Glomerular visceral epithelial cell (primary cell): ENCODE results near the gene CFAP43.
A peak's percentile ranks its signal among the peaks of the same experiment; 100 is the strongest.

Experiments used
- DNase-seq: peaks from one replicate; pipeline ENCODE4 v3.0.0-alpha.2; 2016; ENCODE audit errors: extremely low spot score

Gene CFAP43

DNA sequence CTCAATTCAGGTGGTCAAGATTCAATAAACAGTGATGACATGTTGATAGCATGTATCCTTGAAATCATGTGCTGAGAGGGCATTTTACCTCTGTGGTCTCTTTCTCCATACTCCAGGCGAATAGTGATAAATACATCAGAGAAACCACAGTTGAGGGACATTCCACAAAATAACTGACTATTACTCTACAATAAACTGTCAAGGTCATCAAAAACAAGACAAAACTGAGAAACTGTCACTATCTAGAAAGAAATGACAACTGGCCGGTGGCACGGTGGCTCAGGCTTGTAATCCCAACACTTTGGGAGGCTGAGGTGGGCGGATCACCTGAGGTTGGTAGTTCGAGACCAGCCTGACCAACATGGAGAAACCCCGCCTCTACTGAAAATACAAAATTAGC, 94.0 kb downstream of the CFAP43 start:
- DNase-seq = no peak

DNA sequence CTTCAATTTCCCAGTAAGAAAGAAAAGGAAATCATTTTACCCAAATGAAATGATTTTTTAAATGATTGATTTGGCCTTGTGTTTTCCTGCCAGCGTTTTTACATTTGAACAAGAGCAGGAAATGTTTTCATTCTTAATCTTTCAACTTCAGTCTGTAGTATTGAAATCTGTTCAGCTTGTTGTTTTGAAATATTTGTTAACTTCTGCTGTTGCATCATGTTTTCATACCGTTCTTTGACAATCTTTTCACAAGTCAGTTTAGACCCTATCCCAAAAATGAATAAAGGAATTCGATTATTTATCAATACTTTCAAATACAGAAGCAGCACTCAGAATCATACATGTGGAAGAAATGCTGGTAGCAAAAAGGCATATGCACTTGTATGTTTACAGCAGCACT, 102.1 kb downstream of the CFAP43 start:
- no peak for DNase-seq

DNA sequence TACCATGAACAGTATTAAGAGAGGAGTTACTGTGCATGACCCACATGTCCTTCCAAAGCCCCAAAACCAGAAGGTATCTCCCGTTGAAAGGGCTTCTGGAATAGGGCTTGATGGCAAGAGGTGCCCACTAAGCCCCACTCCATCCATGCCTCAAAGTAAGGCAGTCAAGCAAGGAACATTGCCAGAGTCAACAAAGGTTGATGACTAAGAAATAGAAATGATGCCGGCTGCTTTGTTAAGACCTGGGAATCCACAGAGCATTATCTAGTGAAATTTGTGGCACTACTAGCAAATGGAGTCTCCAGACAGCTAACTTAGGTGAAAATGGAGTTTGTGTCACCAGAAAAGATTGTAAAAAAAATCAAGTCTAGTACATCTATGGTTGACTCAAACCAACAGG, 104.0 kb downstream of the CFAP43 start:
- DNase-seq = no peak

DNA sequence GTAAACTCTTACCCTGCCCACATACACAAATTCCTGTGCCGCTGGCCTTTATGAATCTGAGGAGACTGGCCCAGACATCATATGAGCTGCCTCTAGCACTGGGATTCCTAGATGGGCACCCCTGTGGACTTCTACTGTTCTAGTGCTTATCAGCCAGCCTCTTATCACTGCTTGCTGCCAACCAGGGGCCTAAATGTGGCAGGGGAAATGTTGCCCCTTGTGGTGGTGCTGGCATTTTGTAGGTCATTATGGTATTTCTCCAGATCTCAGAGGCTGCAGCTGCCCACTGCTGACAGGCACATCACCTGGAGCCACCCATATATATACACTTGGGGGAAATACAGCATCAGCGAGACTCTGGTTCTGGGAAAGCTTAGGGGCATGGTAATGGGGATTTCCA, 104.8 kb downstream of the CFAP43 start:
- peak; percentile 31 for DNase-seq

DNA sequence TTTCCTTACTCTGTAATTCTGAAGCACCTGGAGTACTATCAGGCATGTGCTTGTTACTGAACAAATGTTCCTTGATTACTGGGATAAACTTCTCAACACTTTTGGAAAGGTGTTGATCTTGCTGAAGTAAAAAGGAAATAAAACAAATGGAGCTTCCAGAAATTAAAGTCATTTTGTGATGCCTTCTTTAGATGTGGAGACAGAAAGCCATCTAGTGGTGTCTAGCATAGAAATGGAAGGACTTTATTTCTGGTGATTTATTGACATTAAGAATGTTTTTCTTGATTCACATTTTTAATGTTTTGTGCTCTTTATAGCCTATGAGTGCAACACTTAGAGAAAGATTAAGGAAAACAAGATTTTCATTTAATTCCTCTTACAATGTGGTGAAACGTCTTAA, 108.8 kb downstream of the CFAP43 start:
- DNase-seq = no peak

DNA sequence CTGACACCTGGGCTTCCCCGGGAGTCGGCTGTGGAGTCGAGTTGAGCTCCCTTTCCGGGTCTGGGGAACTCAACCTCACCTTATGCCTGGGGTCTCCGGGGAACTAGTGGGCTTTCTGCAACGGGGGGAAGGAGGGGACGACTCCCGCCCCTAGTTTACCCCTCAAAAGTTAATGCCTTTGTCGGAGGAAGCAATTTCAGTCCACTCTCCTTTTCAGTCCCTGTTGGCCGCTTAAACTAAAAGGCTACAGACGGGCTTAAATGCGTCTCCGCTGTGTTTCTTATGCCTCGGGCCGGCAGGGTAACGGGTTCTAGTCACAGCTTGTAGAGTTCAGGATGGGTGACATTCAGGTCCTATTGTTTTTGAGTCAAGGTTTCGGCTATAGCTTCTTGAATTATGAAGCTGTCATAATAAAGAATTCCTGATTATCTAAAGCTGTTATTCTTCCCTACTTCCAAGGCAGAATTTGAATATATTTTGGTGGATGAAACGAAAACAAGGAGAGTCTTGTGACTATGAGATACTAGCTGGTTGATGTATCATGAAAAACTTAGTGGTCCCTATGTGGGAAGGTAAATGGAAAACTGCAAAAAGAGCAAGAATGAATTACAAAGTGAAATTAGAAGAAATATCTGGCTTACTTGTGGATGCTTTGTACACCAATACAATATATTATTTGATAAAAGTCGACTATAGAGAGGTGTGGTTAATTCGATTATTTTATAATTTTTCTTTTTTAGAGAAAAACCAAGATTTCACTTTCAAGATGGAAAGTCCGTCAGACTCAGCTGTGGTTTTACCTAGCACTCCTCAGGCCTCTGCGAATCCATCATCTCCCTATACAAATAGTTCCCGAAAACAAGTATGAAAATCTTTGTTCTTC, 109.7 kb downstream of the CFAP43 start:
- no peak for DNase-seq

DNA sequence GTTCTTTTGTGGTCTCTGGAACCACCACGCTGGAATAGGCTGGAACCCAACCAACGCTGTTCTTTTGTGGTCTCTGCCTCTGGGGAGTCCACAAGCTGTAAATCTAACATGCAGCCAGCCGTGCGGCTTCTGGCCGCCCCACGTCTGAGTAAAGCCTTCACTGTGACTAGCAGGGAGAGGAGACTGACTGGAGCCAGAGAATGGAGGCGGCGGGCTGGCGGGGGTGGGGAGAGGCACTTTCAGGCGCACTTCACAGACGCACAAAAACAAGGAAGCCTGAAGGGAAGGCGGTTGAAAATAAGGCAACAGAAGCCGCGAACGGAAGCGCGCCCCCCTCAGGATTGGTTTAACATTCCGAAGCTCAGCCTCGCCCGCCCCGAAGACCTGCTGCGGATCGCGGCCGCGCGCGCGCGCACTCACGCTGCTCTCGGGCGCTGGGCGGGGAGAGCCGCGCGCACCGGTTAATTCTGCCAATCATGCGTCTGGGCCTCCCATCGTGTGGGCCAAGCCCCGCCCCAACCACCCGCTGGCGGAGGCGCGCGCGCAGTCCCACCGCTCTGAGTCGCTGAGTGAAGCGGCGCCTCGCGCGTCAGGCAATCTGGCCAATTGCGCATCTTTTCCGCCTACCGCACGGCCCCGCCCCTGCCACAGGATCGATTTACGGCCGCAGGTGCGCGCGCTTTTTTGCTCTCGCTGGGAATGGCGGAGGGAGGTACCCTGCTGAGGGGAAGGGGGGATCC, 110.5 kb downstream of the CFAP43 start, which contains the start of gene SFR1:
SFR1 (plus strand) TSS at position 687 of the 740 bp plus-strand sequence; CDS start at position 700, 13 bp downstream.
- DNase-seq = peak; percentile 99

DNA sequence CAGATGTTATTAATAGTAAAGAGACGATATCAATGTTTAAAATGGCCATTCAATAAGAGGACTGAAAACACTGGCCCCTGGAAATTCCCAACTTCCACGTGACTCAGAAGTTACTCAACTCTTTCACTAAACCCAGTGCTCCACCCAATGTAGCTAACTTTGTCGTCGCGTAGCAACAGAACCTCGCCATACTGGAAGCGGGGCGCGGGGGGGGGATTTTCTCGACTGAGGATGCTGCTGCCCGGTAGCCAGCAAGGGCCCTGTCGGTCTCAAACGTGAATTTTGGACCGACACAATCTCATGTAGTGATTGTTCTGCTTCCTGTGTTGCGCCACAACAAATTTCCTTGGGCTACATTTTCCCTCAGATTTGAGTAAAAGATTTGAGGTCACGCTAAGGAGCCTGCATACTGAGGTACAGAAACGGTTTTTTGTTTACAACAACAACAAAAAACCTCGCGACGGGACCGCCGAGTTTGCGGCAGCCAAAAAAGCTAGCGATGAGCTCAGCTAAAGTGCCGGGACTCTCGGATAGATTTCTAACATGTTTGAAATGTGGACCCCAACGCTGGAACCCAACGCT, 111.2 kb downstream of the CFAP43 start:
- peak; percentile 95 for DNase-seq

DNA sequence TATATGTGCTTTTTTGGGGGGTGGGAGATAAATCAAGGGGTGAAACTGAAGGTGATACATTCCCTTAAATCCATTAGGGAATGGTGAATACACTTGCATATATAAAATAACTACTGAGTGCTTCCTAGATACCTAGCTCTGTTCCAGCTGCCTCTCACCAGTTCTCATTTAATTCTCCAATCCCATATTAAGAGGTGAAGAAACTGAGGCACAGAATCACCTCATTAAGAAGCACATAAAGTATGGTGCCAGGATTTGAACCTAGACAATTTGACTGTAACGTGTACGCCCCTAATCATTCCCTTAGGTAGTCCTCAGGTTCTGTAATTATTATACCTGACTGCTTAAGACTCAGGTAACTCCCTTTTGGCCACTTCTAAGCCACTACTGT, 111.7 kb downstream of the CFAP43 start:
- no peak for DNase-seq

DNA sequence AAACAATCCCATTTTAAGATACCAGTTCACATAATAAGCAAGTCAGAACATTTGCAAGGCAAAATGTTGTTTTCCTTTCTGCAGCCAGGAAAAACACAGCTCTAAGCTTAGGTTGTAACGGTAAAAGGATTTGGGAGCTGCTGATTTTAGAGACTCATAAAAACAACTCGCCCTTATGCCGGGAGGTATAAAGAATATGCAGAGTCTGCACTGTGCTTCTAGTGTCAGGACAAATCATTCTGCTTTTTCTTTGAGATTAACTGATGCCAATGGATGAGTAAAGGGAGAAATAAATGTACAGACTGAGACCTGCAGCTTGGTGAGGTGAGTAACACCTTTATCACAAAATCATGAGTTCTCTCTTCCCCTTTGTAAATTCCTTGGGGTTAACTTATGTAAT, 112.2 kb downstream of the CFAP43 start:
- no peak for DNase-seq

DNA sequence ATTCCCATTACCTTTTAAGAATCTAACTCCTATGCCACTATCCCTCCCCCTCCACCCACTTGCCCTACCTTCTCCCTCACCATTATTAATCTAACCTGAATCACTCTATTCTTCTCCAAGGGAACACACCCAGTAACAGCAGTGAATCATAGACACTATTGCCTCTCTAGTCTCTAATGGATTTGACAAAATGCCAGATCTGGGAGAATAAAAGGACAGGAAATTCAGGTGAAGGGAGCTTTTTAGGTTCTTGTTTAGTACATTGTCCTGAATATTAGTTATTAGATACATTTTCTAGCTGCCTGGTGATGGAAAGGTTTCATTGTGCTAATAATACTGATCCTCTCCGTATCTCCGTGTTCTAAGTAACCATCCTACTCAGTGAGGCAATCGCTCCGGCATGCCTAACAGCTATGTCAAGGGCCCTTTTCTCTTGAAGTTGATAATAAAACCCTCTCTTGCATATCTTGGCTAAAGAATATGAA, 114.3 kb downstream of the CFAP43 start:
- DNase-seq = peak; percentile 66

DNA sequence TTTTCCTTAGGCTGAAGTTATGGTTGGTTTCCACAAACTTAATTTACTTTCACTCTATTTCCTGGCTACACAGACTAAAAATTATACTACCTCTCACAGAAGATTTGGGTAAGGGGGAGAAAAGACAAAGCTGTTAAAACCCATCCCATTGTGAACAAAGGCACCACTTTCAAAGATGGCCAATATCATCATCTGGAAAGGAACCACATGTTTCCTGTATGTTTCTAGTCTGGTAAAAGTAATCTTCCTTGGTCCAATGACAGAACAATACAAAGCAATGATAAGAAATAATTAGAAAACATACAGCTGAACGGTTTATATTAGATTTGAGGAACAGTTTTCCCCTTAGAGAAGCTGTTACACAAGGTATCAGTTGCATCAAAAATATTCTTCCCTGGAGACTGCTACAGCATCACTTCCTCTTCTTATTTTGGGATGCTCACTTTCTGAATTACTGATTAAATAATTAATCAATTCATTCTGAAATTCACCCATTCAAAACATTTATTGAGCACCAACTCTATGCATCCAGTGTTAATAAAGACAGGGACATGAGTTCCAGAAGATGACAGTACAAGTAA, 118.7 kb downstream of the CFAP43 start:
- no peak for DNase-seq

DNA sequence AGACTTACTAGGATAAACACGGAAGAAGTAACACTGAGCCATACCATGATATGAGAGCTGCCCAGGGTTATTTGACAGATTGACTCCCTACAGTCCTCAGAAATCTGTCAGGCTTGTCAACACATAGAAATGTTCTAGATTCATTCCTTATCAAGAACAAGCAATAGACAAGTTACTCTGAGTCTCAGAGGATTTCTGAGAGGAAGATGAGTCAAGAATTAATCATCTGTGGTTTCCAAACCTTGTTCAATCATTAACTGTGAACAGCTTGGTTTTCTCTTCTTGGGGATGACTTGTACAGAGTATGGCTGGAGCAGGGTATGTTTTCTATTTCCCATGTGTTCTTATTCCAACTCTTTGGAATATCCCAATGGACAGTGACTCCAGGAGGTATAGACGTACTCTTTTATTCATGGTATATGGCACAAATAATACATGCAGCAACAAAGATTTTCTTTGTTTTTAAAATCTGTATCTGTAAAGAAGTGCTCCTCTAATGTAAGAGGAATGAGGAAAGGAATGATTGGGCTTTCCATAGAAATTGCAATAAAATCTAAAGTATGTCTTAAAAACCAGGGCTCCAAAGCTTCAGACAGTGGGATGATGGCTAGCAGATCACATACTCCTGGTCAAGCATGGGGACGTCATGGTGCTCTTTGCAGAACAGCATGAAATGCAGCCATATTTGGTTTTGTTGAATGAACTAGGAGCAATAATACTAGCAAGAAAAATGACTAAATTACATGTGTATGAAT, 122.1 kb downstream of the CFAP43 start:
- DNase-seq = peak; percentile 87

DNA sequence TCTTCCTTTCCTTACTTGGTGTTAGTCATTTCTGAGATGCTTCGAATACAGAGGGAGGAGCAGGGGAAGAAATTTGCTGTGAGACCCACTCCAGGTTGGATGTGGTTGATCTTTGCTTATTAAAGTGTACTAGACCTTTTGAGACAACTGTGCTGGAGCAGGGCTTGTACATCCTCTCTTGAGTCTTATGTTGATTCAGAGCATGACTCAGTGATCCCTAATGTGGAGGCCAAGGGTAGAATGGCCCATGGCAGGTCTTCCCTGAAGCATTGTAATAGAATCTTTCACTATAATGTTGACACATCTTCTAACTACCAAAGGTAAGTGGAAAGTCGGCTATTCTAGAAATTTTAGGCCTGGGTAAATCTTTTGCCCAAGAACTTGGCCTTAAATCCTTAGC, 127.2 kb downstream of the CFAP43 start:
- DNase-seq = no peak

DNA sequence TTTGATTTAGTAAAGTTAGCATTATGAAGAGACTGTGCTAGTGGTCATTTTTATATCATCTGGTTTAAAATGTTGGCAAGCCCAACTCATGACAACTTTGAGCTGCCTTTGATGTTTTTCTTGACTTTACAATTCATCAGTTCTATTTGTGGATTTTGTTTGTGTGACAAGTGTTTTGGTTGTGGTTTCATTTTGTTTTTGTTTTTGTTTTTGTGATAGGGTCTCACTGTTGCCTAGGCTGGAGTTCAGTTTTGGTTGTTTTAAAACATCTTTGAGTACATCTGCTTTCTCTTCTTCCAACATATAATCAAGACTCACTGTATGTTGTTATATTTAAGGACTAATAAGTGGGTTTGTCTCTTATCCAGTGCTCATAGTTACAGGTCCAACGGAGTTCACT, 127.7 kb downstream of the CFAP43 start:
- no peak for DNase-seq

DNA sequence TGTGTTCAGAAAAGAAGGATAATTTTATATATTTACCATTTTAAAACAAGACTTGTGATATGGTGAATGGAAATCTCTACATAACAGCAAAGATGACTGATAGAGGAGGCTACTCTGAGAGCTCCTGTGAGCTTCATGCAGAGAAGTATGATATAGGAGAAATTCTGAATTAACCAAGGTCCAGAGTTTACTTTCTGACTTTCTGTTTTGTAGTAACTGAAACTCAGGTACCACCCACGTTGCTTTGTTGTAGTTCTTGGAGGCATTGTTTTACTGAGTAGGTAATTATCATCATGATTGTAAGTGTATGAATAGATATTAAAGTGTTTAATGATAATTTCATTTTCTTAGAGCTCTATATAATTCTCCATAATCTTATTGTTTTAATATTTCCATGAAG, 128.2 kb downstream of the CFAP43 start:
- no peak for DNase-seq

DNA sequence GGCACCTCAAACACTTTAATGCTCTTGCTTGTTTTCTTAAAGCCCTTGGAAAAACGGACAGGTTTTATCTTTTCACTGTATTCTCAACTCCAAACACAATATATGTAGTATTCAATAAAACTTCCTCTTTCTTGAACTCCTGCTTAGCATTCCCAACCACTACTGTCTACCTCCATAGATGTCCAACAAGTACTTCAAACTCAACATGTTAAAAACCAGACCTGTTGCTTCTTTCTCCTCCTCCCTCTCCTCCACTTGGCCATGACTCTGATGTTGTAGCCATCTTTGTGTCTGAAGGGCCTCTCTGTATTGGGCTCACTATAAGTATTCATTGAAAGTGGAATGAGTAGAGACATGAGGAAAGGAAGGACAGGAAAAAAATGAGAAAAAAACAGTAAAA, 130.3 kb downstream of the CFAP43 start:
- DNase-seq = no peak

DNA sequence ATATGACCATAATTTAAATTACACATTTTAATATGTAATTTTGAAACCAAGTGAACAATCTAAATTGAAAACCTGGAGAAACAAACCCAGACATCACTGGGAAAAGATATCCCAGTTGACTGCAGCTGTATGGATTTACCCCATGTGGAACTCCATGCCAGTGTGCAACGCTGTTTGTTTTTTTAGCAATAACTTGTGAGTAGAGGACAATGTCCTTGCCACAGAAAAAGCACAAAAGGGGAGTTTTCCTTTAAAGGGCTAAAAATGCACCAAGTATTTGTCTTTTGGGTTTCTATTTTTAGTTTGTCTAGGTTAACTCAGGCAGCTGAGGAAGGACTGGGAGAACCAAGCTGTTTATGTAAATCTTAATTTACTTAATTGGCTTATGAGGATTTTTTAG, 131.4 kb downstream of the CFAP43 start:
- no peak for DNase-seq

DNA sequence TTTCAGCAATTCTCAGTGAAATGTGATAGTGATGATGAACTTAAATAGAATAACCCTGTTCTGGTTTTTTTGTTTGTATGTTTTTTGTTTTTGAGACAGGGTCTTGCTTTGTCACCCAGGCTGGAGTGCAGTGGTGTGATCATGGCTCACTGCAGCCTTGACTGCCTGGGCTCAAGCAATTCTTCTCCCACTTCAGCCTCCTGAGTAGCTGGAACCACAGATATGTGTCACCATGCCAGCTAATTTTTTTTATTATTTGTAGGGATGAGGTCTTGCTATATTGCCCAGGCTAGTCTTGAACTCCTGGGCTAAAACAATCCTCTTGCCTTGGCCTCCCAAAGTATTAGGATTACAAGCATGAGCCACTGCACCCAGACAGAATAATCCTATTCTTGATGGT, 132.2 kb downstream of the CFAP43 start:
- DNase-seq = no peak

DNA sequence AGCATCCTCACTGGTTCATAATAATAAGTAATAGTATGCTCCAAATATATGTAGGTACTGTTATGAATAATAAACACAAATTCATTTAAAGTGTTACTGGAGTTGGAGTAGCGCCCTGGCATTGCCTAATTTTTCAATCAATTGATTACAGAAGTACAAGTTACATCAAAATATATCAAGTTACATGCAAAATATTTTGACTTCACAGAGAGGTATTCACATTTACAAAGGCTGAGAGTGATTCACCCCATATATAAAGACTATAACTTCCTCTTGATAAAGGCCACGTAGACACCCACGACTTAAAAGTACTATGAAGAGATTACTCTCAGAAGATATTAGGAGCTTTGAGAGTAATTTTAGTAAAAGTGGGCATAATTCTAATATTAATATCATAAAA, 132.9 kb downstream of the CFAP43 start:
- DNase-seq = no peak

DNA sequence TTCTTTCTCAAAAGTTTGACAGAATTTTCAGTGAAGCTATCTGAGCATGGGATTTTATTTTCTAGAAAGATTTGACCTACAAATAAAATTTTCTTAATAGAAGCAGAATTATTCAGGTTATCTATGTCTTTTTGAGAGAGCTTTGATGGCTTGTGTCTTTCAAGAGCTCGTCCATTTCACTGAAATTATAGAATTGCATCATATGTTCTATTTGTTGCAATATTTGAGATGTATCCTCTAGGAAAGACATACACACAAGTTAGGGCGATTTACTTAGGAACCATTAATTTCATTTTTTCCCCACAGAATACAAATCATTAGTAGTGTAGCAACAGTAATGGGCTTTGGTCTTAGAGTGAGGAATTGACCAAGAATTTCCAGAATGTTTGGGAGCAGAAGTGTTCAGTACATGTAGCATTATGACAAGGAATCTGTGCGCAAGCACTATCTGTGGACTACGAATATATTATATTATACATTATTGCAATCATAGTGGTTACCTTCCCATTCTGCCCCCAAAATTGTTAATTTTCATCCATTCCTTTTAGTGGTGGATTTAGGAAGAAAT, 133.7 kb downstream of the CFAP43 start:
- DNase-seq = no peak
